Glomerular endothelial cell (primary cell): Measurements from ENCODE around the gene OR51A7. TPM values are rescaled to one million over a fixed set of nuclear protein-coding genes. Genes with fewer than 3 reads are reported as not detected.
"Not testable (repeated sequence)": the region's sequence is repeated elsewhere in the genome, so short reads cannot be mapped to it uniquely, and the experiment has no call there.

Experiments
- DNase-seq: peaks from one replicate; pipeline ENCODE4 v3.0.0-alpha.2; 2011; ENCODE audit warnings: low read depth, low spot score; ENCODE audit errors: extremely low read depth
- total RNA-seq: library from RNA; depleted of rRNA; stranded (reverse); fragments of >200 nt; gene quantifications from 2 replicates; pipeline ENCODE4 v1.2.3, GENCODE V29; 2015

OR51A7 gene, protein sequence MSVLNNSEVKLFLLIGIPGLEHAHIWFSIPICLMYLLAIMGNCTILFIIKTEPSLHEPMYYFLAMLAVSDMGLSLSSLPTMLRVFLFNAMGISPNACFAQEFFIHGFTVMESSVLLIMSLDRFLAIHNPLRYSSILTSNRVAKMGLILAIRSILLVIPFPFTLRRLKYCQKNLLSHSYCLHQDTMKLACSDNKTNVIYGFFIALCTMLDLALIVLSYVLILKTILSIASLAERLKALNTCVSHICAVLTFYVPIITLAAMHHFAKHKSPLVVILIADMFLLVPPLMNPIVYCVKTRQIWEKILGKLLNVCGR
- total RNA-seq, result not detected in 2 replicates

DNA sequence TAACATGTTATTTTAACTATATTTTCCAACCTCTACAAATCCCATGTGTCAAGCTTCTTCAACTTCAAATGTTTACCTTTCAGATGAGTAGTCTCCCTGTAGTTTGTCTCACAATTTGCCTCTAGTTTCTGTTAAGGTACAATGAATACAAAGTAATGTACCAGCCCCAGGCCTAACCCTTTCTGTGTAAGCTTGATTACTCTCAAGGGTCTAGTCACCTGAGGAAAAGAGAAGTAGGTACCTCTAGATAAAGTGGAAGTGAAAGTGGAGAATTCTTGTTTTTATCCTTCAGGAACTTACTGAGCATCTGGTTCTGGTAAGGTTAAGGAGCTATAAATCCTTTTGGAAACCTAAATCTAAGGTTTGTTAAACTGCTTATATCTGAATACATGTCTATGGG lies at the start of gene OR51A7:
OR51A7 (plus strand) TSS at position 300 of the 400 bp plus-strand sequence. CDS start 3,587 bp downstream, outside the sequence.
- DNase-seq, result no peak

DNA sequence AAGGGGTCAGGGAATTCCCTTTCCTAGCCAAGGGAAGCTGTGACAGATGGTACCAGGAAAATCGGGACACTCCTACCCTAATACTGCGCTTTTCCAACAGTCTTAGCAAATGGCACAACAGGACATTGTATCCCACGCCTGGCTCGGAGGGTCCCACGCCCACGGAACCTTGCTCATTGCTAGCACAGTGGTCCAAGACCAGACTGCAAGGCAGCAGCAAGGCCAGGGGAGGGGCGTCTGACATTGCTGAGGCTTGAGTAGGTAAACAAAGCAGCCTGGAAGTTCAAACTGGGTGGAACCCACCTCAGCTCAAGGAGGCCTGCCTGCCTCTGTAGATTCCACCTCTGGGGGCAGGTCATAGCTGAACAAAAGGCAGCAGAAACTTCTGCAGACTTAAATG lies 49.3 kb upstream of the OR51A7 start:
- DNase-seq, result not testable (repeated sequence)

DNA sequence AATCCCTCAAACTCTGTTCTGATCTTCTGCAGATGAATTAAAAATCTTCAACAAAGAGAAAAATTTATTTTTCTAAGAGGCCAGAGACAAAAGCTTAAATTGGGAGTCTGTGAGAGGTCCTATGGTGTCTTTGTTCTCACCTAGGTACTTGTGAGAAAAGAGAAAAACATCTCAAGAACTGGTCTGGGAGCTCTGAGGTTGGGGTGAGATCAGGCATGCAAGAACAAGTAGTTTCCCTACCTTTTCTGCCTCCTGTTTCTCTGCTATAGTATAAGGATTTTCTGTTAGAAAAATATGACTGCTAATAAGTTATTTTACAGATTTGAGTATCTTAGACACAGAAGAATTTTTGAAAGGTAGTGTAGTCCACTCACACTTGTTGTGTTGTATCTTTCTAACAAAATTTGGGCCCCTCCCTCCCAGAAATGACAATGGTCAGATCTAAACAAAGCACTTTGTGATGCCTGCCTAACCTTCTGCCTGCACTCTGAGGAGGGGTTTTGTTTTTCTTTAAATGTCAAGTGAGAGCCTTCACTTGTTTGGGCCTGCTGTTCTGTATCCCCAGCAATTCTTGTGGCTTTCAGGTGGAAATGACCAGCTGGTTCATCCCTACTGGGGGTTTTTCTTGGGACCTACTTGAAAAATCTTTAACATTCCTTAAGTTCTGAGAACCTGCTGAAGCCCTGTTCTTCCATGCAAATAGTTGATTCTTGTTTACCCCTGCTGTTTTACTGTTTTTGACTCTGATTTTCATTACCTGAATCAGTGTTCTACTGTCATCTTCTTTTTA lies 40.9 kb upstream of the OR51A7 start:
- DNase-seq, result no peak

DNA sequence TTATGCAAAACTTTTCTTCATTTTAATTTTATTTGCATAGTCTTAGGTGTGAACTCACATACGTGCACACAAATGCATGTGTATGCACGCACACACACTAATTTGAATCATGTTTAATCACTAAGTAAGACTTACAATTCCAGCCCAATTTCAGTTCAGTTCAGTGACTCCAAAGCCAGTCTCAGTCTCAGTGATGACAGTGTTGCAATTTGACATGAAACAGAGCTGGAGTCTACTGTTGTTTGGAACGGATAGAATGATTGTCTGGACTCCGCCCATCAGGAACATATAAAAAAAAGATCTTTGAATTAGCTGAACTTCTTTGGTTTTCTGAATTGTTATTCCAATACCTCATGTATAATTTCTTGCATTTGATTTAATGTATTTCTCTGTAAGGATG lies 39.7 kb upstream of the OR51A7 start:
- no peak for DNase-seq

DNA sequence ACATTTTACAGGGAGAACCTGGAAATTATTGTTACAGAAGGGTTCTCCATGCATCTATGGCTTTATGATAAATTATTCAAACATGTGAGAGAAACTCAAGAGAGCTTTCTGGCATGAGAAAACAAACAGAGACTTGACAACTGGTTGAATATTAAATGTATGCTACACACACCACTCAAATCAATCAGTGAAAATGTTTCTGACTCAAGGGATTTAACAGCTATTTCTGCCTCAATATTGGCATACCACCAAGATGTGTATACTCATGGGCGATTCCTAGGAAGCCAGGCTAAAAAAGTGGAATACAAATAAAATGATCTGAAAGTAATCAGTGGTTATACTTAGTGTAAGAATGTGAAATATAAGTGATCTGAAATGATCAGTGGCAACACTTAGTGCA lies 37.7 kb upstream of the OR51A7 start:
- DNase-seq, result no peak

DNA sequence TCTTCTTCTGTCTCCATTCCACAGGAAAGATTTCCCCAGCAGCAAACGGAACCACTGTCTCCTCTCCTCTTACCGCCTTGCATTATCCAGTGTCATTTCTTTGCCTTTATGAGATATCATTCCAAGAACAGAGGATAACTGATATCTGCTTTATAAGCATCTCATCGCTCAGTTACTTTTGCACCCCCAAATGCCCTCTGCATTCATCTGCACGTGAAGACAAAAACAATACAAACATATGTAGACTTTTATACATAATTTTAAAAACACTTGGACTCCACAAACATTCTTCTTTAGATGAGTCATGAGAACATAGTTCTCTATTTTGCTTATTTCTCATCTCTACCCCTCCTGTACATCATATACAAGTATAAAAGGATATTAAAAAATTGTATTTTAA lies 22.4 kb upstream of the OR51A7 start:
- no peak for DNase-seq

DNA sequence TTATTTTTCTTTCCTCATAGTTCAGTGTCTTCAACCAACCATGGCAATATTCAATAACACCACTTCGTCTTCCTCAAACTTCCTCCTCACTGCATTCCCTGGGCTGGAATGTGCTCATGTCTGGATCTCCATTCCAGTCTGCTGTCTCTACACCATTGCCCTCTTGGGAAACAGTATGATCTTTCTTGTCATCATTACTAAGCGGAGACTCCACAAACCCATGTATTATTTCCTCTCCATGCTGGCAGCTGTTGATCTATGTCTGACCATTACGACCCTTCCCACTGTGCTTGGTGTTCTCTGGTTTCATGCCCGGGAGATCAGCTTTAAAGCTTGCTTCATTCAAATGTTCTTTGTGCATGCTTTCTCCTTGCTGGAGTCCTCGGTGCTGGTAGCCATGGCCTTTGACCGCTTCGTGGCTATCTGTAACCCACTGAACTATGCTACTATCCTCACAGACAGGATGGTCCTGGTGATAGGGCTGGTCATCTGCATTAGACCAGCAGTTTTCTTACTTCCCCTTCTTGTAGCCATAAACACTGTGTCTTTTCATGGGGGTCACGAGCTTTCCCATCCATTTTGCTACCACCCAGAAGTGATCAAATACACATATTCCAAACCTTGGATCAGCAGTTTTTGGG lies 21.6 kb upstream of the OR51A7 start, which contains the start of gene OR51T1:
OR51T1 (plus strand) TSS at position 41 of the 641 bp plus-strand sequence; CDS start at position 41, 0 bp downstream.
- DNase-seq, result no peak

DNA sequence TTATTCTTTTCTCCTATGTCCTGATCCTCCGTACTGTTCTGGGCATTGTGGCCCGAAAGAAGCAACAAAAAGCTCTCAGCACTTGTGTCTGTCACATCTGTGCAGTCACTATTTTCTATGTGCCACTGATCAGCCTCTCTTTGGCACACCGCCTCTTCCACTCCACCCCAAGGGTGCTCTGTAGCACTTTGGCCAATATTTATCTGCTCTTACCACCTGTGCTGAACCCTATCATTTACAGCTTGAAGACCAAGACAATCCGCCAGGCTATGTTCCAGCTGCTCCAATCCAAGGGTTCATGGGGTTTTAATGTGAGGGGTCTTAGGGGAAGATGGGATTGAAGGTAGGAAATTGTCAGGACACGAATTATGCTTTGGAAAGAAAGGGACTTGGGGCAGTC lies 21.0 kb upstream of the OR51A7 start:
- DNase-seq, result no peak

DNA sequence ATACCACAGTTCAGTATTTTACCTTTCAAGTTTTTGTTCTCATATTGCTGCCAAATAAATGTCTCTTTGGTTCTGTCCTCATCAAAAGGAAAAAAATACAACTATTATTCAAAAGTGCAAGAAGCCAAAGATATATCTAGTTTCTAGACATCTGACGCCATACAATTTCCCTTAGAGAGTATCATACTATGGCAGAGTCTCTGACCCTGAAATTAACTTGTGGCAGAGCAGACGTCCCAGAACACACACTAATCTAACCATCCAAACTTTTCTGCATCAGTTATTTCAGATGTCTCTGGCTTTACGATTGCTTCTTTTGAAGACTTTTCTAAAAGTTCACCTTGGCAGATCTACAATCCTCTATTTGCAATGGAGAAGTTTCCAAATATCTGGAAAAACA lies 19.2 kb upstream of the OR51A7 start:
- no peak for DNase-seq

DNA sequence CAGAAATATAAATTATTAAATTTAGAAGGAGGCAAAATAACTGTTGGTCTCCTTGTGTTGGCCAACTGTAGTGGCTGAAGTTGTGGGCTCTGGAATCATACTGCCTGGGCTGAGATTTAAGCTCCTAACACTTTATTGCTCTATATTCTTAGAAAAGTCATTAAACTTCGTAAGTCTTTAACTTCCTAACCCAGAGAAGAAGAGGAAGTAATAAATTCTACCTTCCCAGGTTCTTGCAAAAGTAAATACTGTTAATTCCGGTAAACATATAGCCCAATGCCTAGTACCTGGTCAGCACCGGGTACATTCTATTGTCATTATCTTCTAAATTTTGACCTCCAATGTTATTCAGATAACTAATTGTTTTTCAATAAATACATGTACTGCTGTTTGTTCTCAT lies 17.4 kb upstream of the OR51A7 start:
- DNase-seq, result no peak

DNA sequence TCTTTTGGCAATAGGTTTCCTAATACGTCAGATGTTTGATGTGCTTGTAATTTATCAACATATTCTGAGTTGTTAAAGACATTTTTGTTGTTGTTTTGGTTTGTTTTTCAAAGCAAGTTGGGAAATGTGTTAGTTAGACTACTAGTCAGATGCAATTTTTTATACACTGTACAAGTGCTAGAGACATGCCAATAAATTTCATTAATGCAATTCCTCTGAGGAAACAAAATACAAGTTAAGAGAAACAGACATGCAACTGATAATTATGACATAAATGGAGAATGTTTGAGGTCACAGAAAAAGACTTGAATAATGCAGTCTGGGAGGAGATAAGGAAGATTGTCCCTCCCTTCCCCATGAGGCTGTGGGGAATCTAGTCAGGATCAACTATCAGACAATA lies 16.0 kb upstream of the OR51A7 start:
- no peak for DNase-seq

DNA sequence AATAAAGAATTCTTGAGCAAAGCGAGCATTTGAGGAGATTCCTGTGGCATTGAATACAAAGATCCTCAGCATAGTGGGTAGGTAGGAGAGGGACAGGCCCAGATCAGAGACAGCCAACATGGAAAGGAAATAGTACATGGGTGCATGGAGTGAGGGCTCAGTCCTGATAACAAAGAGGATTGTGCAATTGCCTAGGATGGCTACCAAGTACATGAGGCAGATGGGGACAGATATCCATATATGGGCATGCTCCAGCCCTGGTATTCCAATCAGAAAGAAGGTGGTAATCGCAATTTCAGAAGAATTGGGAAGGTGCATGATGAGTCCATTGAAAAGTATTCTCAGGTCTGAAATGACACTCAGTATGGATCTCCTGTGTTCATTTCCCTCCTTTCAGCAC lies 13.3 kb upstream of the OR51A7 start:
- DNase-seq, result no peak

DNA sequence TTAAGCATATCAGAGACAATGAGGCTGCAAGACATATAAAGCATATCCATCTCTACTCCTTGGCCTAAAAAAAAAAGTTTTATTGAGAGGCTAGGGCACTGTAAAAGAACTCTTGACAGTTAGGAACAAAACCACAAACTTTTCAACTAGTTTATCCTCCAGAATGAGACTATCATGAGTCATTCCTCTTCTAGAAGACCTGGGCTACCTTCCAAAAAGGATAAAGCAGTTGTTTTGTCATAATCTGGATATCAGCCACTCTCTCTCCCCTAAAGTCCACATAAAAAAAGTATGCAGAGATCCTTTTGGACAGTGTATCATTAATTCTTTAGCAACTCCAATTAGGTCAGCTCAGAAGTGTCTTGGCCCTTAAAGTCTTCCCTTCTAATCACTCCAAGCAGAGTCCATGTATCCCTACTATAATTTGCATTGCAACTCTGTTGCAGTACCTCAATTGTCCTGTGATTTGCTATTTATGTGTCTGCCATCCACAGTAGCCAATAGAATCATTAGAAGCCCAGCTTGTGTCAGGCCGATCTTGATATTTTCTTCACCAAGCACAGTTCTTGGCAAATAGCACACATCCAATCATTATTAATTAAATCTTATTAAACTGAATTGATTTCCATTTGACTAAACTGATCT lies 11.5 kb upstream of the OR51A7 start:
- no peak for DNase-seq

DNA sequence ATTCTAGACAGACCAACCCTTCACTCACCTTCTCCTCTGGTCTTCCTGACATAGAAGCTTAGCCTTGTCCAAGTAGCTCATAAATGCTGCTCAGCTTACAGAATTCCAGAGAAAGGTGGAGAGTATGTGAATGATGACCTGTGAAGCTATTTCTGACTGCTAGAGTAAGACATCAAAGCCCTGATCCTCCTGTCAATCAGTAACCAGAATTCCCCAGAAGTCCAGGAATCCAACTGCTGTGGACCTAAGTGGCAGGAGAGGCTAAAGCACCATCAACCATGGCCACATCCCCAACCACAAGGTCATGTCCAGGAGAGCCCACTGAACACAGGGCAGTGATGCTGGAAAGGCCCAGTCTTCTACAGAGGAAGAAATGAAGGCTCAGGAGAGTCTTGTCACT lies 13.0 kb downstream of the OR51A7 start:
- DNase-seq, result no peak

DNA sequence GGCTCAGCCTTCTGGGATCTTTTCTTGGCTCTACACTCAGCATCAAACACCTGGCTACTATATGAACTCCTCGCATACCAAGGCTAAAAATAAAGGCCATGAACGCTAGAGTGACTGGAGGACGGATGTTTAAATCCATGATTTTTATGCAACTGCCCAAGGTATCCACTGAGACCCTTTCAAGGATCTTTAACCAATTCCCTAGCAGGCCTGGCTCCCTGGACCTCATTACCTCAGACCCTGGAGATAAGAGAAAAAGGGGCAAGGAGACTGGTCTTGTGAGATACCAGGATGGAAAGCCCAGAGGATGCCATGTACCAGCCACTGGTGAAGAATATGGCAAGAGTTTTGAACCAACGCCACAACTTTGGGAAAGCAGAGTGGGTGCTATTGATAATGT lies 15.7 kb downstream of the OR51A7 start, which contains the start of gene OR51G2:
OR51G2 (minus strand) TSS at position 101 of the 400 bp plus-strand sequence. CDS start 3,687 bp downstream, outside the sequence.
- DNase-seq, result no peak

DNA sequence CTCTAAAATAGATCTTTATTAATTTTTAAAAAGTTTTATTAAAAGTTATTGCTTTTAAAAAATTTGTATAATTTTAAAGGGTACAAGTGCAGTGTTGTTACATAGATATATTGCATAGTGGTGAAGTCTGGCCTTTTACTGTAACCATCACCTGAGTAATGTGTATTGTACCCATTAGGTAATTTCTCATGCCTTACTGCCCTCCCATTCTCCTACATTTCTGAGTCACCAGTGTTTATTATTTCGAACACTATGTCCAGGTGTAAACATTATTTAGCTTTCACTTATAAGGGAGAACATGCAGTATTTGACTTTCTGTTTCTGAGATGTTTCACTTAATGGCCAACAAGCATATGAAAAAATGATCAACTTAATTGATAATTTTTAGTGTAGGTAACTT lies 18.2 kb downstream of the OR51A7 start:
- DNase-seq, result no peak

DNA sequence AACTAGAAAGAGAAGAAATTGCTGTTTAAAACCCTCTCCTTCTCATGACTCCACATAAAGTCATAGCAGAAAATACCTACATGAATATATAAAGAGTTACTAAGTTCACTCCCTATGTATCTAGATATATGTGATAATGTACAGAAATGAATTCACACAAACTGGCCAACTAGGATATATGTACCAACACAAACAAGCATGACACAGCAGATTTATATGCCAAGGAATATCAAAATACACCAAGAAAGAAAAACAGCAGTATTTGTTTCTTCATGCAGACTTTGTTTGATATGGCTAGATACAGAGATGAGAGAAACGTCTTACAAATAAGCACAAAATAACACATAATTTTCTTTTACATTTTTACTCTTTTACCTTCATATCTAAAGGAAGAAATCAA lies 18.7 kb downstream of the OR51A7 start:
- DNase-seq, result no peak

DNA sequence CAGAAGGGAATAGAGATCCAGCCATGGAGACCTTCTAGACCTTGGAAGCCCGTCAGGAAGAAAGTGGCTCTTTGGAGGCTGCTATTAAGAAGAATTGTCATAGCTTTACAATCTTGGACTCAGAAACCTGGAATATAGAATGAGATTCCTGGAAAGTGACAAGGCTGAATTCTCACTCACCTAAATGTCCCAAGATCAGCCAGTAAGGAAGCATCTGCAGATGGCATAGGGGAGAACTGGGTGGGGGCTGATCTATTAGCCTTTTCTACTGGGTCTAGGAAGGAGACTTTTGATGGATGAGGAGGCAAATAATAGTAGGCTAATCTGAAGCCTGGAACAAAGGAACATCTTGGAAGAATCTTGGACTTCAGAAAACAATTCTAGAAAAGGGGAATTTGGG lies 20.7 kb downstream of the OR51A7 start, which contains the start of gene OR51G1:
OR51G1 (minus strand) TSS at position 101 of the 400 bp plus-strand sequence; CDS start at position 101, 0 bp downstream.
- DNase-seq, result no peak

DNA sequence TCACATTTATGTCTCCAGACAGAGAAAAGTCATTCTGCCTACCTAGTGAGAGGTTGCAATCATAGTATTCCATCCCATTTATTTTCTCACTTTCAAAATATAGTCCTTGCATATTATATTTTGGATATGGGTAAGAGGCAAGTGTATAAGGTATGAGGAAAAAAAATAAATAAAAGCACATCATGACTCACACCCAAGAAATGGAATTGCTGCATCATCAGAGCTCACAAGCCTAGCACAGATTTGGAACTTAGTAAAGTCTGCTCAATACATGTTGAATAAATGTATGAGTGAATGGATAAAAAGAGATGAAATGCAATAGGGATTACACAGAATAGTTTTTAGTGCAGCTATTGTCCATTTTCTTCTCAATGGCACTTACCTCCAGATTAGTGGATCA lies 23.0 kb downstream of the OR51A7 start:
- no peak for DNase-seq

DNA sequence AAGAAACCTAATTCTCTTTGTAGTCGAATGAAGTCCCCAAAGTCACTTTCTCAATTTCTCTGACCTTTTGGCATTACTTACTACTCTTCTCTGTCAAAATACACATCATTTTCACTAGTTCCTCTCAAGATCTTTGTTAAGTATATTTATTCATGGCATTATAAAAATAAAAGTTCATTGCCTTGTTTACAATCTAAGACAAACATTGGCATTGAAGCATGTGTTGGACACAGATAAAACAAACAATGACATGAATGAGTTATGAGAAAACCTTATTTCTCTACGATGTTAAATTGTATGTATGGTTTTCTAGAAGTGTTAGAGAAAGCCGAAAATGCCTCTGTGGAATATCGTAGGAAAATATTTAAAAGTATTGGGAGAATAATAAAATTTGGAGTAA lies 29.2 kb downstream of the OR51A7 start:
- DNase-seq, result no peak

DNA sequence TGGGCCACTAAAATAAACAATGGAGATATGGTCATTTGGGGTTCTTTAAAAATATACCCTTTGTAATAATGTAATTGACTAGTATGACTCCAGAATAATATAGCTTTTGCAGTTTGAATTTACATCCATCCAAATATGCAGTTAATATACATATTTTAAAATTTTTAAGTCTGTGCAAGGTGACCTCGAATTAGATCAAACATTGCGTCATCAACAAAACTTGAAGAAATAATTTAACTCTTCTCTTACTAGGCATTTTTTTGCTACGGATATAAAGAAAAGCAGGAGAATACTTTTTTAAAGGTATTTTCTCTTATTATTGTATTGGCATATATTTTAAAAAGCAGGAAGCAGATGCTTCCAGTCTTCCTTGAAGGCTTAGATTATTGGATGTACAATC lies 33.2 kb downstream of the OR51A7 start:
- no peak for DNase-seq
